ENCODE results near the gene SPATA24.
"Not testable (repeated sequence)": the region's sequence is repeated elsewhere in the genome, so short reads cannot be mapped to it uniquely, and the experiment has no call there.

- not testable (repeated sequence) for TF ChIP-seq MAZ (IDR thresholded peaks at IDR 0.05; ENCODE audit: borderline replicate concordance, low read depth, low read length); CTCF (IDR thresholded peaks at IDR 0.05); REST (IDR thresholded peaks at IDR 0.05); ZNF302 (CRISPR knock-in tag; IDR thresholded peaks at IDR 0.05); RAD21 (conservative IDR thresholded peaks at IDR 0.05 in 1 of 2, IDR thresholded peaks at IDR 0.05 in 1 of 2); HMGXB4 (CRISPR knock-in tag; IDR thresholded peaks at IDR 0.05; ENCODE audit: borderline replicate concordance); EP300 (IDR thresholded peaks at IDR 0.05); POLR2A (IDR thresholded peaks at IDR 0.05; ENCODE audit: low read length); BHLHE40 (IDR thresholded peaks at IDR 0.05; ENCODE audit: low read depth, low read length); PBX3 (IDR thresholded peaks at IDR 0.05)
These were observed 36.5 kb upstream of the SPATA24 start for GRCh38 chr5:139440416-139440815.
